ENCODE results near the gene POLR3K.
"Not testable (repeated sequence)": the region's sequence is repeated elsewhere in the genome, so short reads cannot be mapped to it uniquely, and the experiment has no call there.

POLR3K gene

DNA sequence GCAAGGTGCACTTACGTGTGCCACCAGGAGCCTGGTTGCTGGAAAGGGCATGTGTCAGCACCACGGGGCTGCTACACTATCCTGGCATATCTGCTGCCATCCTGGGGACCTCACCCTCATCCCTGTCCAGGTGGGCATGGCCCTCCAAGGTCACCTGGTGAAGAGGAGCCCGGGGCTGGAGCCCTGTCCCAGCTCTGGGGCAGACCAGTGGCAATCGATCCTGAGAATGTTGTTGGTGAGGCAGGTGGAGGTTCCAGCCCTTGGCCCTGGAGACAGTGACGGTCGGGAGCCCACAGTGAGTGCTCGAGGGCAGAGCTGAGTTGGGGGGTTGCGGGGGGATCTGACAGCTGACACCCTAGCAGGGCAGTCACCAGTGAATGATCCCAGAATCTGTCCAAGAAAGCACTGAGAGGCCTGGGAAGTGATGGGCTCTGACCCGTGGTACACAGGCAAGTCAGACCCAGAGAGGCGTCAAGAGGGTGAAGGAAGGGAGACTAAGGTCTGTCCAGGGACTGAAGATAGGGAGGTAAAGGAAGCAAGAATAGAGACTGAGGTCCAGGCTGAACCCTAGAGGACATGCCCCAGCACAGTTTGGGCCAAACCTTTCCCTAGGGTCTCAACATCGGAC, 17.6 kb downstream of the POLR3K start:
- TF ChIP-seq SPI1 (IDR thresholded peaks at IDR 0.05; ENCODE audit: borderline replicate concordance, low read depth) (no peak), GABPA (IDR thresholded peaks at IDR 0.05; ENCODE audit: low read depth) (no peak), REST (IDR thresholded peaks at IDR 0.05; ENCODE audit: insufficient replicate concordance, low read depth) (no peak), POLR2AphosphoS5 (IDR thresholded peaks at IDR 0.05; ENCODE audit: low read depth) (no peak)
- TF ChIP-seq, protein P1, sequence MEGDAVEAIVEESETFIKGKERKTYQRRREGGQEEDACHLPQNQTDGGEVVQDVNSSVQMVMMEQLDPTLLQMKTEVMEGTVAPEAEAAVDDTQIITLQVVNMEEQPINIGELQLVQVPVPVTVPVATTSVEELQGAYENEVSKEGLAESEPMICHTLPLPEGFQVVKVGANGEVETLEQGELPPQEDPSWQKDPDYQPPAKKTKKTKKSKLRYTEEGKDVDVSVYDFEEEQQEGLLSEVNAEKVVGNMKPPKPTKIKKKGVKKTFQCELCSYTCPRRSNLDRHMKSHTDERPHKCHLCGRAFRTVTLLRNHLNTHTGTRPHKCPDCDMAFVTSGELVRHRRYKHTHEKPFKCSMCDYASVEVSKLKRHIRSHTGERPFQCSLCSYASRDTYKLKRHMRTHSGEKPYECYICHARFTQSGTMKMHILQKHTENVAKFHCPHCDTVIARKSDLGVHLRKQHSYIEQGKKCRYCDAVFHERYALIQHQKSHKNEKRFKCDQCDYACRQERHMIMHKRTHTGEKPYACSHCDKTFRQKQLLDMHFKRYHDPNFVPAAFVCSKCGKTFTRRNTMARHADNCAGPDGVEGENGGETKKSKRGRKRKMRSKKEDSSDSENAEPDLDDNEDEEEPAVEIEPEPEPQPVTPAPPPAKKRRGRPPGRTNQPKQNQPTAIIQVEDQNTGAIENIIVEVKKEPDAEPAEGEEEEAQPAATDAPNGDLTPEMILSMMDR (IDR thresholded peaks at IDR 0.05; ENCODE audit: insufficient read depth, low read length), result no peak

GRCh38 chr16:35011-35677, 18.3 kb downstream of the POLR3K start:
- Histone ChIP-seq H3K27me3 (ENCODE audit: insufficient read depth, poor library complexity, severe bottlenecking) (no peaks in the 10 kb centered on the region), H3K4me3 (replicated peaks; ENCODE audit: insufficient read depth, low read length) (0 out of 2 replicates have a peak overlapping the region, but pooled peaks have one; percentile 6), H3K27ac (replicated peaks) (peak overlapping the region; percentile 77)
- DNase-seq (ENCODE audit: low read depth in 1 of 2, low spot score in 1 of 2), result peak; percentile 73 to 87
- TF ChIP-seq SPI1 (IDR thresholded peaks at IDR 0.05; ENCODE audit: borderline replicate concordance, low read depth), result peak; percentile 76; the same call in 1 of the 2 replicates
- no peak for TF ChIP-seq GABPA (IDR thresholded peaks at IDR 0.05; ENCODE audit: low read depth)

More for the DNA sequence above, 17.6 kb downstream of the POLR3K start:
- H3K4me3 ChIP-seq (replicated peaks; ENCODE audit: insufficient read depth, low read length), result no peak overlapping the region
- H3K27me3 ChIP-seq (ENCODE audit: insufficient read depth, poor library complexity, severe bottlenecking), result no peaks in the 10 kb centered on the region
- H3K27ac ChIP-seq (replicated peaks), result peak overlapping the region; percentile 77
- no peak for DNase-seq (ENCODE audit: low read depth in 1 of 2, low spot score in 1 of 2)

GRCh38 chr16:34648-34987, 18.8 kb downstream of the POLR3K start:
- peak in 1 of 2 experiments; percentile 45 for DNase-seq (ENCODE audit: low read depth in 1 of 2, low spot score in 1 of 2)
- no peaks in the 10 kb centered on the region for H3K27me3 ChIP-seq (ENCODE audit: insufficient read depth, poor library complexity, severe bottlenecking)
- H3K27ac ChIP-seq (replicated peaks), result peak overlapping the region; percentile 77
- TF ChIP-seq REST (IDR thresholded peaks at IDR 0.05; ENCODE audit: insufficient replicate concordance, low read depth), result no peak
- no peak for TF ChIP-seq GABPA (IDR thresholded peaks at IDR 0.05; ENCODE audit: low read depth)
- TF ChIP-seq POLR2AphosphoS5 (IDR thresholded peaks at IDR 0.05; ENCODE audit: low read depth), result no peak
- H3K4me3 ChIP-seq (replicated peaks; ENCODE audit: insufficient read depth, low read length), result peak overlapping the region; percentile 6; the same call in 1 of the 2 replicates

- Histone ChIP-seq H3K27ac (replicated peaks) (peak overlapping the region; percentile 77), H3K4me3 (replicated peaks; ENCODE audit: insufficient read depth, low read length) (peak overlapping the region; percentile 6; the same call in 1 of the 2 replicates), H3K27me3 (ENCODE audit: insufficient read depth, poor library complexity, severe bottlenecking) (no peaks in the 10 kb centered on the region)
- no peak for DNase-seq (ENCODE audit: low read depth in 1 of 2, low spot score in 1 of 2)
- TF ChIP-seq, protein P1 (IDR thresholded peaks at IDR 0.05; ENCODE audit: insufficient read depth, low read length), result no peak
- no peak for TF ChIP-seq REST (IDR thresholded peaks at IDR 0.05; ENCODE audit: insufficient replicate concordance, low read depth)
- no peak for TF ChIP-seq POLR2AphosphoS5 (IDR thresholded peaks at IDR 0.05; ENCODE audit: low read depth)
- TF ChIP-seq GABPA (IDR thresholded peaks at IDR 0.05; ENCODE audit: low read depth), result no peak
- TF ChIP-seq SPI1 (IDR thresholded peaks at IDR 0.05; ENCODE audit: borderline replicate concordance, low read depth), result no peak
These were observed 19.3 kb downstream of the POLR3K start for GRCh38 chr16:33877-34647.

GRCh38 chr16:33154-33876, 20.1 kb downstream of the POLR3K start:
- not testable (repeated sequence) for H3K27me3 ChIP-seq (ENCODE audit: insufficient read depth, poor library complexity, severe bottlenecking); H3K4me3 ChIP-seq (replicated peaks; ENCODE audit: insufficient read depth, low read length); H3K27ac ChIP-seq (replicated peaks); DNase-seq (ENCODE audit: low read depth in 1 of 2, low spot score in 1 of 2)

Measured in HL-60 (cell line).